ENCODE measurements around the gene CADPS2.
"Not testable (repeated sequence)": the region's sequence is repeated elsewhere in the genome, so short reads cannot be mapped to it uniquely, and the experiment has no call there.

Gene CADPS2

DNA sequence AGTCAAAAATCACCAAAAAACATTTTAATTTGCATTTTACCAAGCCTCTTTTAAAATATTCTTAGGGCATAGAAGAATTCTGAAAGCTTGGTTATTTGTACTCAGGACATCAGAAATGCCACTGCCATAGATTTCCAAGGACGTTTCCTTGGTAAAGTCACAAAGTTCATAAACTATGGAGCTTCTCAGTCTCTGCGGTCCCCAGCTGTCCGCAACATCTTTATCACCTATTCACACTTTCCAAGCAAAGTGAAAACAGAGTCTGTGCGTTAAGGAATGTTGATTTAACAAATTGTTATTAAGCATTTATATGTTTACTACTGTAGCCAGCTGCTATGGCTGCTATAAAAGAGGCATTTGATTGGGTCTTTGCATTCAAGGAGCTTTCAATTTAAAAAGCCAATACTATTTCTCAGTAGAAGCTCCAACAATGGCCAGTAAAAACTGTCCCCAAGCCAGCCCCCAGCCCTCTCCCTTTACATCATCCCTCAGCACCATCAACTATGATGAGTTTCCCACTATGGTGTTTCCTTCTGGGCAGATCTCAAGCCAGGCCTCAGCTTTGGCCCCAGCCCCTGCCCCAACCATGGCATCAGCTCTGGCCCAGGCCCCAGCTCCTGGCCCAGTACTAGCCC, 36.8 kb downstream of the CADPS2 start:
- no peak for DNase-seq

DNA sequence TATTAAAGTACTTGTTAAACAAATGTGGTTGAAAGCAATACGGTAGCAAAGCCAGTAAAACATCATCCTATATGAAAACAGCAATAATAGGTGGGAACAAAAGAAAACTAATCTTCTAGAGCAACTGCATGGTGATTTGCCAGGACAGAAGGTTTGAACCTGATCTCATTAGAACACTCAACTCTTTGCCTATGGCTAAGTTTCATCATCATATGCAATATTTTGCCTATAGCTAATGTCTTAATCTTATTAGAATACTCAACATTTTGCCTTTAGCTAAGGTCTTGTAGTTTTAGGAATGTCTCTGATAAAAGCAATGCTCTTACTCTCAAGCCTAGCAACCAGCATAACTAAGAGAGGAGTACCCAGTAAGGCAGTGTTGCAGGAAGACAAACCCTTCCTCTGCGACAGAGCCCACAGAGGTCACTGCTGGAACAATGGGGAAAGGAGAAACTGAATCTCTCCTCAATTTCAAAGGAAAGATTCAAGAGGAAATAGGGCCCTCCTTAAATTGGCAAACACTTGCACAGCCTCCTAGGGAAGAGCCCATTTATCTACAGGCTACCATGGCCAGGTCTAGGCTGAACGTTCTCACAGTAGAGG, 38.3 kb downstream of the CADPS2 start:
- DNase-seq: no peak

DNA sequence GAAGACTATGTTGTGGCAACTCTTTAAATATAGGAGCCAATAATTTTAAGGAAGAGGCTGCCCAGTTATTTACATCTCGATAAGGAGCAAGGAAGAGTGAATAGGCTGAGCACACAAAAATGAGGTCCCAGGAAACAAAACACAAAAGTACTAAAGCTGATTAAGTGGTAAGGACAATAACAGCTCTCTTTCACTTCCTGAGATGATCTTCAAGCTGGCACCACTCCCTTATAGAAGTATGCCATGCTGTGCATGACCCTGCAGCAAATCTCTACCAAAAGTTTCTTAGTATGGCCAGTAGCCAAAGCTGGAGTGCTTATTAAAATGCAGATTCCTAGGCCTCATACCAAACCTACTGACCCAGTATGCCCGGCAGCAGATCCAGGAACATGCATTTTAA, 39.7 kb downstream of the CADPS2 start:
- no peak for DNase-seq

DNA sequence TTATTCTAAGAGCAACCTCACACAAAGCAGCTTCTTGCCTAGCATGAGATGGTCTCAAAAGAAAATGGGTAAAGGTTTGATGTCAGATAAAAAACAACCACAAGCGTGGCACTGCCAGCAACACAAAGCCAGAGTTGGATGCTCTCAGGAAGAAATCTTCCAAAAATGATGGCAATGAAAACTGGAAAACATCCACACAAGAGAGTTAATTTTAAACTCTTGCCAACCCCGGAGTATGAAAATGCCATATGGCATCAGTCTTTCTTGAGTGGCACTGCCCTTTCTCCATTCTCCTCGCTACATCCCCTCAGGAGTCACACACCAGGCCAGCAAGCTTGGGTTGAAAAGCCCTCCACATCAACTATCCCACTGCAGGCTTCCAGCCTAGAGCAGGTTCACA, 41.0 kb downstream of the CADPS2 start:
- no peak for DNase-seq

- no peak for DNase-seq
Measured at GRCh38 chr7:122844191-122844988, 41.9 kb downstream of the CADPS2 start.

GRCh38 chr7:122842971-122843370, 43.3 kb downstream of the CADPS2 start:
- DNase-seq: no peak

DNA sequence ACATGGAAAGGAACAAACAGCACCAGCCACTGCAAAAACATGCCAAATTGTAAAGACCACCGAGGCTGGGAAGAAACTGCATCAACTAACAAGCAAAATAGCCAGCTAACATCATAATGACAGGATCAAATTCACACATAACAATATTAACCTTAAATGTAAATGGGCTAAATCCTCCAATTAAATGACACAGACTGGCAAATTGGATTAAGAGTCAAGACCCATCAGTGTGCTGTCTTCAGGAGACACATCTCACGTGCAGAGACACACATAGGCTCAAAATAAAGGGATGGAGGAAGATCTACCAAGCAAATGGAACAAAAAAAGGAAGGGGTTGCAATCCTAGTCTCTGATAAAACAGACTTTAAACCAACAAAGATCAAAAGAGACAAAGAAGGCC, 50.0 kb downstream of the CADPS2 start:
- DNase-seq: not testable (repeated sequence)

DNA sequence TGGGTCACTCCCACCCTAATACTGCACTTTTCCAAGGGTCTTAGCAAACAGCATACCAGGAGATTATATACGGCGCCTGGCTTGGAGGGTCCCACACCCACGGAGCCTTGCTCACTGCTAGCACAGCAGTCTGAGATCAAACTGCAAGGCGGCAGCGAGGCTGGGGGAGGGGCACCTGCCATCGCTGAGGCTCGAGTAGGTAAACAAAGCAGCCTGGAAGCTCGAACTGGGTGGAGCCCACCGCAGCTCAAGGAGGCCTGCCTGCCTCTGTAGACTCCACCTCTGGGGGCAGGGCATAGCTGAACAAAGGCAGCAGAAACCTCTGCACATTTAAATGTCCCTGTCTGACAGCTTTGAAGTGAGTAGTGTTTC, 51.7 kb downstream of the CADPS2 start:
- DNase-seq: not testable (repeated sequence)

- DNase-seq: no peak
Measured at GRCh38 chr7:122833888-122834570, 52.2 kb downstream of the CADPS2 start.

GRCh38 chr7:122831436-122831835, 54.8 kb downstream of the CADPS2 start:
- DNase-seq: no peak

- DNase-seq: no peak
Measured at GRCh38 chr7:122829962-122830361, 56.3 kb downstream of the CADPS2 start.

DNA sequence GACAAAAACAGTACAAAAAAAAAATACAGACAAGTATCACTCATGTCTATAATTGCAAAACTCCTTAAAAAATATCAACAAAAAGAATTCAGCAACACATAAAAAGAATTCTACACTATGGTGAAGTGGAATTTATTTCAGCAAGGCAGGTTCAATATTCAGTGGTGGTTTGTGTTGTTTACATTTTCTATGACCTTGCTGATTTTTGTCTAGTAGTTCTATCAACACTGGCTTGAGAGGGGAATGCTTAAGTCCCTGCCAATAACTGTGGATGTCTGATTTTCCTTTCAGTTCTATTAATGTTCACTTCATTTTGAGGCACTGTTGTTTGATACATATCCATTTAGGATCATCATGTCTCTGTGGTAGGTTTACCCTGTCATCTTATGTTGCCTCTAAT, 58.5 kb downstream of the CADPS2 start:
- no peak for DNase-seq

DNA sequence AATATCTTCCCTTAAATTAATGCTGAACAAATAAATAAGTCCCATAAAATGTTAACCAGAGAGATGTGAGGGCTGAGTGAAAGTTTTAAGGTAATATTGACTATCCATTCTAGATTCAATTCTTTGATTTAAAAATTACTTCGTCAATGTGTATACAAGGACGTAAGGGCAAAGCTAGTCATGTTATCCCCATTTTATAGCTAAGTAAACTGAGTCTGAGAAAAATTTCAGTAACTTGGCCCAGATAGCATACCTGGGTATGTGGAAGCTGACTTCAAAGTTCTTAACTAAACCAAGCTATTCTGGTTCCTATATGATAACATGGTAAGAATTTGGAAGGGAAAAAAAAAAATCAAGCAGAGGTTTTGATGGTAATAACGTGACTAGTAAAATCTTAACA, 72.4 kb downstream of the CADPS2 start:
- DNase-seq: no peak

- DNase-seq: no peak
Measured at GRCh38 chr7:122803851-122804250, 82.4 kb downstream of the CADPS2 start.

DNA sequence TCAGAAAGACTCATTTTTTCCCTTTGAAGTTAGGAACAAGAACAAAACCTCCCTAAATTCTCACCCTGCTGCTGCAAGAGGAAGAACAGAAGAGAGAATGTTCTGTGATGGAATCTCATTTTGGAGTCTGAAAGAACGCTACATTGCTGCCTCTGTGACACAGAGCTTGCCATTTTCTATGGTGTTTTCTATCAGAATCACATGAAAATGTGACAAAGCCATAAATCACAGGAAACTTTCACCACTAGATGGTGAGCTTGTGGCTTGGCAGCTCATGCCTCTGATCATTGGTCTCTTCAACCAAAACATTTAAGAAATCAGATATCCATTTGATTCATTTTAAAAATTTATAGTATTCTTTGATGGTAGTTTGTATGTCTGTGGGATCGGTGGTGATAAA, 82.9 kb downstream of the CADPS2 start:
- no peak for DNase-seq

GRCh38 chr7:122802301-122802751, 83.9 kb downstream of the CADPS2 start:
- no peak for DNase-seq

DNA sequence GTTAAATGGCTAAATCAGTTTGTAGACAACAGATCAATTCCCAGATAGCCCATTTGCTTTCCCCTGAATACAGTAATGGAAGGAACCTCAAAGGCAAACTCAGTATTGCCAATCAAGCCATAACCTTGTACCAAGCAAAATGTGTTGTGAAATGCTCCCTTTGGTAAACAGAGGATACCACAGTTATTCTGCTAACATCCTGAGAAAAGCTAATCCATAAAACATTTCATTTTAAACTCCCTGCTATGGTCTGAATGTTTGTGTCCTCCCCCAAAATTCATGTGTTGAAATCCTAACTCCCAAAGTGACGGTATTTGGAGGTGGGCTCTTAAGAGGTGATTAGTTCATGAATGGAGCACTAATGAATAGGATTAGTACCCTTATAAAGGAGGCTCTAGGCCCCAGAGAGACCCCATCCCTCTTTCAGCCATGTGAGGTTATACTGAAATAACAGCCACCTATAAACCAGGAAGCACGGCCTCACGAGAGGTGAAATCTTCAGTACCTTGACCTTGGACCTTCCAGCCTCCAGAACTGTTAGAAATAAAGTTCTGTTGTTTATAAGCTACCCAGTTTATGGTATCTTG, 94.2 kb downstream of the CADPS2 start:
- no peak for DNase-seq

DNA sequence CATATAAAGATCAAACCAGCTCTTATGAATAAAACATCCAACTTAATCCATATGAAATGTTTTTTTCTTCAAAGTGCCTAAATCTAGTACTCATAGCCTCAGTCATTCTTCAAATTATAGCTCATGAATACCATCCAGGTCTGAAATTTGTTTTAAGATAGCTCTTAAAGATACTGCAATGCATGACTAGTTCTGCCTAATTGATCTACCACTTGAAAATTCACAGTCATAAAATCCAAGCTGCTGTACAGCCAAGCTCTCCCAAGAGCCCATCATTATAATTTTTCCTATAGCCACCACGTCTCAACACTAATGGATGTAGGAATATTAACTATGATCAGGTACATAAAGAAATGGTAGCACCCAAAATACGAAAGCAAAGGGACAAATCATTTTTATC, 95.7 kb downstream of the CADPS2 start:
- DNase-seq: no peak

- no peak for DNase-seq
Measured at GRCh38 chr7:122790132-122790531, 96.1 kb downstream of the CADPS2 start.

DNA sequence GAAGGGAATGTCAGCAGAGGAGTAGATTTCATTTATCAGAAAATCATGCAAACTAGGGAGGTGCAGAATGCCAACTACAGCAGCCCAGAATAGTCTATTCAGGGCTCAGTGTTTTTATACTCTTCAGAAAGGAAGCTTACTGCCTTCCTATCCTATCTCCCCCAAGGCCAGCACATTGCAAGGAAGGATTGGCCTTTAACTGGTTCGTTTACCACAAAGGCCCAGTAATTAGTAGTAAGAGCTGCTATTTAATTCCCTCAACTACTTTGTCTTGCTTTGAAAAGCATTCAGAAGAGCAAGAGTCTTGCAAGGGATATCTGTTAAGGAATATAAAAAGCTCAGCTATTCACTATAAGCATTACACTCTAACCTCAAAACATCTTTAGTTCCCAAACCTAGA, 97.1 kb downstream of the CADPS2 start:
- DNase-seq: no peak

DNA sequence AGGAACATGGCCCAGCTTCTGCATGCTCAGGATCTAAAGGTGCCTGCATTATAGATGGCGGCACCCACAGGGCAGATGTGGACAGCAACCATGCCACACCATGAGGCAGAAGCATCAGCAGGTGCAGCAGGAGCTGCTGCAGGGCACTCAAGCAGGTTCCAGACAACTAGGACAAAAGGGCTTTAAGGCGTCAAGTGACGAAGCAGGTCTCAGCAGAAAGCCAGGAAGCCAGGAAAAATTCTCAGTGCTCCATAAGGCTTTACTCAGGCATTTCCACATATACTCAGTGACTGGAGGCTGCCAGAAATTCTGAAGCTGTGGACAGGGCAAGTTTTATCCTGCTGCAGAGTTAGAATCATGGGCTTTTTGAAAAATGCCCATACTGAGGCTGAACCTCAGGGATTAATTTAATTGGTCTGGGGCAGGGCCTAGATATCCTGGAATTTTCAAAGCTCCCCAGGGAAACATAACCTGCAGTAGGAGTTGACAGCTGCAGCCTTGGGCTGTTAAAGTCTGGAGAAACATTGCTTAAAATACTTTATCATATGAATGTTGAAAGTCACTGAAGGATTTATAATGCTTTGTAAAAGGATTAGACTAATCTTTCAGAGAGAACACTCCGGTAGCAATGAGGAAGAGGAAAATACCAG, 115.4 kb downstream of the CADPS2 start:
- DNase-seq: no peak

DNA sequence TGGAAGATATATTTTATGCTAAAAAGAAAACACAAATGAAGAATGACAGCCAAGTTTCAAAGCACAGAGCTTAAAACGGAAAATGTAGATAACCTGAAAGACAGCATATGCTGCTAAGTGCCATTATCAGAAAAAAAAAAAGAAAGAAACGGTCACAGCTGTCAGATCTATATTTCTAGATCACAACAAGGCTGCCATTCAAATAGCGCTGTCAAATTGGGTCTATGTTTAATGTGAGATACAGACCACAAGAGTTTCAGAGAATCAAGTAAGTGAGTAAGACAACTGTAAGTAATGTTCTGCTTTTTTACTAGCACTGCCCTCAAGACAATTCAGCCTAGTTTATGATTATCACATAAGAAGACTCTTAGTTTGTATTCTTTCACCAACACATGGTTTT, 117.4 kb downstream of the CADPS2 start:
- DNase-seq: no peak

DNA sequence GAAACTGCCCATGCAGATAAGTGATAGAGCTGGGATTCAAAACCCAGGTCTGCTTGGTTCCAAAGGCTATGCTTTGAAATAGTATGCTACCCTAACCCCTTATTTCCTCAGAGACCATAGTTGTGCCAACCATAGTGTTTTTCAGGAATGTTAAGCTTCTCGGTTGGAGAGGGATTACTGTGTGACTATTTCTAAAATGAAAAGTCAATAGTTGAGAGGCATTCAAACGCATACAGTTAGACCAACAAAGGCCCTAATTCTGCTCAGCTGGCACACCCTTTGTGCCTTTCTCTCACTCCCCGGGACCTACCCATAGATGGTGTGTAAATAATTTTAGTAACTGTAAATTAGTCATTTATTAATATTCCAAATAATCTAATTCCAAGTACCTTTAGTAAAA, 118.9 kb downstream of the CADPS2 start:
- no peak for DNase-seq
